Activated gamma-delta T cell treated with anti-CD3 and anti-CD28 coated beads, Interleukin-2, amount 50 U/mL, for 16 hours (primary cell): ENCODE data around the gene PPARD.

Source experiments
- DNase-seq: peaks from one replicate; pipeline ENCODE4 v3.0.0-alpha.2; 2020; ENCODE audit warnings: low read depth

PPARD gene

DNA sequence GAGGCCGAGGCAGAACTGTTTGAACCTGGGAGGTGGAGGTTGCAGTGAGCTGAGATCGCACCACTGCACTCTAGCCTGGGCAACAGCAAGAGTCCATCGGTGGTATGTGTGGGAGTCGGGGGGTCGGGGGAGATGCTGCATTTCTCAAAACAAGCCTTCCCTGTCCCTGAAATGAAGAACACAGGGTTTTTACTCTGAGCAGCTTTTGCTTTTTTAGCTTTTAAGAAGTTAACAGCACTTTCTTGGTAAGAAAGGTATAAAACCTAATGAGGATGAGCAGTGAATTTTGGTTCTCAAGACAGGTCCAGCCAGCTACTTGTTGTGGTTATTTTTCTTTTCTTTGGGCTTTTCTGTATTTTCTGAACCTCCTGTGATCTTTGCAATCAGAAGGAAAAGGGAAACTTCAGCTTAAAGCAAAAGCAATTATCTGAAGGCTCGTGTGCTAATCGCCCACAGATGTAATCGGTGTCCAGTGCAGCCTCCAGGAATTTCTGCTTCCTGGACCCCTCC lies 129.5 kb downstream of the PPARD start:
- no peak for DNase-seq

DNA sequence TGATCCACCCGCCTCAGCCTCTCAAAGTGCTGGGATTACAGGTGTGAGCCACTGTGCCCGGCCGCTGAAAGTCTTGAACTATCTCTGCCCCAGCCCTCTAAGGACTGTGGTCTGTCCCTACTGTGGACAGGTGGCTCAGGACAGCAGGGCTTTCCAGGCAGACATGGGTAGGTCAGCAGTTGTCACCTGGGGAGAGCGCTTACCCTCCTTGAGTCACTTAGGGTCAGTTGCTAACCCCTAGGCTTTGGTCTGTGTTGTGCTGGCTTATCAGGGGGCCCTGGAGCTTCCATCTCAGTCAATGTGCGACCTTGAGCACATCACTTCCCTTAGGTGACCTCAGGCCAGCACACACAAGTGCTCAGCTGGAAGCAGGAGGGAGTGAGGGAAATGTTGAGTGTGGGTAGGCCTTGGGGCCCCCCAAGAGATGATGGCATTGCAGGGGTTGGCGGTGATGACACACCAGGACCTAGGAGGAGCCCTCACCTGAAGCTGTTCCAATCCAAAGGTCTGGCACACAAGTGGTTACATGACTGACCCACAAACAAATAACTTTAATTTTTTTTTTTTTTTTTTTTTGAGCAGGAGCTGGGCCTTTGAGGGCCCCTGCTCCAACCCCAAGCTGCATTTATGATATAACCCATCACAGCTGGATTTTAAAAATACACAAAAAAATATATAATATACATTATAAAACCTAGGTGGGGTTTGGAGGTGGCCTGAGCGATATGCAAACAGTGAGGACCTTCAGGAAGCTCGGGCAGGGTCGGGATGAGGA lies 130.9 kb downstream of the PPARD start:
- DNase-seq, result no peak

DNA sequence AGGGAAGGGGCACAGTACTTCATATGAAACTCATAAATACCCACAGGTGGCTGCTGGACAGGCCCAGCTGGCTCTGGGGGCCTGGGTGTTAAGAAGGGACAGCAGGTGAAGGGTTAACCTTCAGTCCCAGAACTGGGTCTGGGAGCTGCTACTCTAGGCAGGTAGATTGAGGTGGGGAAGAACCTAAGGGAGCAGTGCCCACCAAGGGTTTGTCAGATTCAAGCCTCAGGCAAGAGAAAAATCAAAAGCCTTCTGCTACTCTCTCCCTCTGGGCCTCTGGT lies 131.4 kb downstream of the PPARD start:
- no peak for DNase-seq

DNA sequence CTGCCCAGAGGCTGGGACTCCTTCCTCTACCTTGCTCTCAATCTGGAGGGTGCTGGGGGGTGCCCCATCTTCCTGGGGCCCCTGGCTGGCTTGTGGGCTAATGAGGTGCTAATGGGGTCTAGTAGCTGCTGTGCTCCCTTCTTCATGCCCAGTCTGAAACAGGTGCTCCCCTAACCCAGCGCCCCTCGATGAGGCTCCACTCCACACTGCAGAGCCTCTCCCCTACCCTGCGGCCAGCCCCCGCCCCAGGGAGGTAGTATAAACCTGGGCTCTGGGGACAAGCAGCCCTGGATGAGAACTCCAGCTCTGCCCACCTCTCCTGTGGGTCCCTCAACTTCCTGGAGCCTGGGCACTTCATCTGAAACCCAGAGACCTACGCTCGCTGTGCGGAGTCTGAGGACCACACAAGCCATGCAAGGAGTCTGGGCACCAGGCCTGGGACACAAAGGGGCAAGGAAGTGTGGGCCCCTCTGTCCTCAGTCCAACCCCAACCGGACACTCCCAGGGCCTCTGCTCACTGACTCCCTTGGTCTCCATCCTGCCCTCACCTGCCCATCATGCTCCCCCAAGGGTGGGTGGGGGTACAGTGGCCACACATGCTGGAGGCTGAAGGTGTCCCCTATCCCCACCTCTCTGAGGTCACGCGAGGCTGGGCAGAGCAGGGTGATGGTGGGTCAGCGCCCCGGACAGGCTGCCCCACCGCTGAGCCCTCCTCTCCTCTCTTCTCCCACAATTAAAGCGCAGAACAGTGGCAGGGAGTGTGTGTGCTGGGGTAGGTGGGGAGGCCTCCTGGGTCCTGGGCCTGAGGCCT lies 132.0 kb downstream of the PPARD start:
- no peak for DNase-seq

DNA sequence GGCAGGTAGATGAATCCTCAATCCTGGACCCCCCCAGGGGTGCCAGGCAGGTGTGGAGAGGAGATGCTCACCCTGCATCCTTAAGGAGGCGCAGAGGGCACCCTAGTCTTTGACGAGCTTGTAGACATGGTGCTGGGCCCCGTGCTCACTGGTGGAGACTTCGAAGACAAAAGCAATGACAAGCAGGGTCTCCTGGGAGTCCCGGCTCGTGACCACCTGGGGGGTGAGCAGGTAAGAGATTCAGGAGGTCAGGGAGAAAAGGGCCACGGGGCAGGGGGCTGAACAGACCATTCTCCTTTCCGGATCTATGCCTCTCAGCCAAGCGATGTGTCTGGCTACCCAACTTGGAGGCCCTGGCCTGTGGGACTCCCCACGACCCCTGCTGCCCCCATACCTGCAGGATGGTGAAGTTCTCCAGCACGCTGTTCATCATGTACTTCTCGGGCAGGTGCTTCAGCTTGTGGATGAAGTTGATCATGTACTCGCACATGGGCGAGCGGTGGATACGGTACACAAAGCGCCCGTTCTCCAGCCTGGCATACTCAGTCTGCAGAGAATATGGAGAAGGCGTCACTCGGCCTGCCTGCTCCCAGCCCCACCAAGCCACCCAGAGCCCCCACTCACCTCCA lies 132.7 kb downstream of the PPARD start:
- DNase-seq, result no peak

DNA sequence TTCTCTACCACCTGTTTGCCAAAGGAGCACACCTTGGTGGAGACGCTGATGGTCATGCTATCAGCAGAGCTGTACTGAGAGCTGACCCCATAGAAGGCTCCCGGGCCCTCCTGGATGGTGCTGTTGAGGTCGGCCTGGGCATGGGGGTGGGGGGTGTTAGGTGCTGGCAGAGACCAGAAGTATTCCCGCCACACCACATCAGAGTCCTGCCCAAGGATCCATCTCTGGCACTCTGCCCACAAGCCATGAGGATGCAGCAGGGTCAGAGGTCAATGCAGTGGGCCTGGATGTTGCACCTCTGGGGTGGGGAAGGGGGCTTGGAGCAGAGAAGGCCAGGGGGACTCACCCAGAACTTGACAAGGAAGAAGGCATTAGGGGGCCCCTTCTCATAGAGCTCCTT lies 133.2 kb downstream of the PPARD start:
- DNase-seq, result no peak

DNA sequence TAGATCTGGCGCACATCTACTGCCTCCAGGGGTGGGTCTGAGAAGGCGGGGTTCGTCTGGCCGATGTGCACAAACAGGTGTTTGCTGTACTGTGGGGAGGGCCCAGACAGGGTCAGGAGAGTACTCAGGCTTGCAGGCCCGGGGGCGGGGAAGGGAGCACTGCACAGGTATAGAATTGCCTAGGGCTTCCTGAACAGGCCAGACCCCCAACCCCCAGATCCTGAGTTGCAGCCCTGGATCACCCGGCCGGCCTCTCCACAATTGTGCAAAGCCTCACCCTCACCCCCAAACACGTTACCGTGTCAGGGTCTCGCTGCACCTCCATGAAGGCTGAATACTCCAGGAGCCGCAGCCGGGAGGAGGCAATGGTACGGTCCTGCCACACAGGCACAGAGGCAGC lies 133.6 kb downstream of the PPARD start:
- DNase-seq, result no peak

DNA sequence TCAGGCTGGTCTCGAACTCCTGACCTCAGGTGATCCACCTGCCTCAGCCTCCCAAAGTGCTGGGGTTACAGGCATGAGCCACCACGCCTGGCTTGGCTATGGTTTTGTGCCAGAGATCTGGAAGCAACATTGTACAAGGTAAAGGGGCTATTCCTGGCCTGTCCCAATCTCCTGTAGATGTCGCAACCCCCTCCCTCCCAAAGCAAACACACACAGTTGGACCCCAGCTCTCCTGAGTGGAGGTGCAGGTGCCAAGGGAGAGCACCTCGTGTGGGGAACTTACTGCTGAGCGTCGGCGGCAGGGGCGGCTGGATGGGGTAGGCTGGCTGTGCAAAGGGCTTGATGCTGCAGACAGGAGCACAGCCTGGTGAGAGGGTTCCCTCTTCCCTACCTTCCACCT lies 134.7 kb downstream of the PPARD start:
- no peak for DNase-seq
